Duodenal mucosa (tissue), 2 donors: ENCODE measurements around the gene OGFOD1.

ENCODE experiments used
- H3K27ac ChIP-seq: one replicate; pipeline ENCODE4 v1.7.0; 2013; ENCODE audit warnings: low read depth, low read length
- H3K27me3 ChIP-seq, 2 donors: one replicate each; pipeline ENCODE4 v1.7.0; 2013; ENCODE audit warnings: low read length in 2 of 2, control low read depth in 1 of 2; ENCODE audit not compliant: insufficient read depth in 2 of 2, control insufficient read depth in 1 of 2
- H3K36me3 ChIP-seq, 2 donors: one replicate each; pipeline ENCODE4 v1.7.0; 2013; ENCODE audit warnings: low read length in 2 of 2, control low read depth in 1 of 2; ENCODE audit not compliant: insufficient read depth in 2 of 2, control insufficient read depth in 1 of 2
- H3K4me1 ChIP-seq, 2 donors: one replicate each; pipeline ENCODE4 v1.7.0; 2013; ENCODE audit warnings: low read length in 2 of 2, control low read depth in 1 of 2; ENCODE audit not compliant: insufficient read depth in 2 of 2, control insufficient read depth in 1 of 2
- H3K4me3 ChIP-seq, 2 donors: one replicate each; pipeline ENCODE4 v1.7.0; 2013; ENCODE audit warnings: low read length in 2 of 2, low read depth in 1 of 2
- H3K9ac ChIP-seq, 2 donors: one replicate each; pipeline ENCODE4 v1.7.0; 2013; ENCODE audit warnings: low read length in 2 of 2, low read depth in 1 of 2
- H3K9me3 ChIP-seq, 2 donors: one replicate each; pipeline ENCODE4 v1.7.0; 2013; ENCODE audit warnings: low read length in 2 of 2, control low read depth in 1 of 2; ENCODE audit not compliant: control insufficient read depth in 1 of 2

The OGFOD1 gene

GRCh38 chr16:56417138-56417537 is 34.2 kb upstream of the OGFOD1 start:
- Histone ChIP-seq H3K9me3 (no peaks in the 10 kb centered on the region), H3K27ac (no peak overlapping the region), H3K9ac (no peak overlapping the region), H3K36me3 (peaks cover 2 to 5% of the 10 kb centered on the region in 2 donors), H3K27me3 (no peaks in the 10 kb centered on the region), H3K4me3 (no peak overlapping the region), H3K4me1 (peaks cover 4 to 12% of the 10 kb centered on the region in 2 donors)

- Histone ChIP-seq H3K27me3 (no peaks in the 10 kb centered on the region), H3K4me1 (peaks cover 22 to 30% of the 10 kb centered on the region in 2 donors), H3K27ac (no peak overlapping the region), H3K9ac (no peak overlapping the region), H3K36me3 (no peaks in the 10 kb centered on the region), H3K9me3 (no peaks in the 10 kb centered on the region), H3K4me3 (no peak overlapping the region)
Measured at GRCh38 chr16:56419740-56420548, 31.4 kb upstream of the OGFOD1 start.

GRCh38 chr16:56420613-56421012 is 30.7 kb upstream of the OGFOD1 start:
- peaks cover 22 to 27% of the 10 kb centered on the region in 2 donors for H3K4me1 ChIP-seq
- H3K27ac ChIP-seq, result no peak overlapping the region
- H3K36me3 ChIP-seq, result no peaks in the 10 kb centered on the region
- H3K27me3 ChIP-seq, result no peaks in the 10 kb centered on the region
- H3K4me3 ChIP-seq, result no peak overlapping the region
- H3K9me3 ChIP-seq, result no peaks in the 10 kb centered on the region
- no peak overlapping the region for H3K9ac ChIP-seq

GRCh38 chr16:56421313-56421712 is 30.0 kb upstream of the OGFOD1 start:
- peaks cover 22 to 27% of the 10 kb centered on the region in 2 donors for H3K4me1 ChIP-seq

GRCh38 chr16:56421976-56422669 is 29.2 kb upstream of the OGFOD1 start:
- Histone ChIP-seq H3K27me3 (no peaks in the 10 kb centered on the region), H3K9me3 (no peaks in the 10 kb centered on the region), H3K27ac (no peak overlapping the region), H3K36me3 (no peaks in the 10 kb centered on the region), H3K4me3 (no peak overlapping the region), H3K4me1 (peaks cover 22 to 27% of the 10 kb centered on the region in 2 donors), H3K9ac (peak overlapping the region in 1 of 2 donors; percentile 16)

More at GRCh38 chr16:56421313-56421712, 30.0 kb upstream of the OGFOD1 start:
- H3K9ac ChIP-seq, result no peak overlapping the region
- H3K9me3 ChIP-seq, result no peaks in the 10 kb centered on the region
- H3K27ac ChIP-seq, result no peak overlapping the region
- H3K36me3 ChIP-seq, result no peaks in the 10 kb centered on the region
- no peaks in the 10 kb centered on the region for H3K27me3 ChIP-seq
- H3K4me3 ChIP-seq, result no peak overlapping the region

GRCh38 chr16:56422896-56423441 is 28.4 kb upstream of the OGFOD1 start:
- Histone ChIP-seq H3K9ac (peak overlapping the region in 1 of 2 donors; percentile 73), H3K36me3 (no peaks in the 10 kb centered on the region), H3K4me3 (peak overlapping the region in 1 of 2 donors; percentile 79), H3K27me3 (no peaks in the 10 kb centered on the region), H3K27ac (no peak overlapping the region), H3K9me3 (no peaks in the 10 kb centered on the region), H3K4me1 (peaks cover 22 to 27% of the 10 kb centered on the region in 2 donors)

- H3K36me3 ChIP-seq, result peaks cover 0 to 3% of the 10 kb centered on the region in 2 donors
- peaks cover 22 to 27% of the 10 kb centered on the region in 2 donors for H3K4me1 ChIP-seq
- peak overlapping the region; percentile 61 to 73 for H3K9ac ChIP-seq
- no peaks in the 10 kb centered on the region for H3K9me3 ChIP-seq
- peak overlapping the region; percentile 74 to 79 for H3K4me3 ChIP-seq
- H3K27me3 ChIP-seq, result no peaks in the 10 kb centered on the region
- H3K27ac ChIP-seq, result no peak overlapping the region
Measured at GRCh38 chr16:56423584-56424403, 27.6 kb upstream of the OGFOD1 start.

GRCh38 chr16:56424404-56424764 is 27.0 kb upstream of the OGFOD1 start:
- Histone ChIP-seq H3K27ac (no peak overlapping the region), H3K4me1 (peaks cover 22 to 27% of the 10 kb centered on the region in 2 donors), H3K36me3 (peaks cover 0 to 4% of the 10 kb centered on the region in 2 donors), H3K4me3 (peak overlapping the region; percentile 74 to 79), H3K9ac (peak overlapping the region; percentile 61 to 73), H3K27me3 (no peaks in the 10 kb centered on the region), H3K9me3 (no peaks in the 10 kb centered on the region)

GRCh38 chr16:56424791-56425438 is 26.4 kb upstream of the OGFOD1 start:
- Histone ChIP-seq H3K36me3 (peaks cover 0 to 4% of the 10 kb centered on the region in 2 donors), H3K9ac (peak overlapping the region; percentile 34 to 73), H3K4me1 (peaks cover 22 to 27% of the 10 kb centered on the region in 2 donors), H3K4me3 (peak overlapping the region; percentile 74 to 79), H3K9me3 (no peaks in the 10 kb centered on the region), H3K27ac (peak overlapping the region; percentile 39), H3K27me3 (no peaks in the 10 kb centered on the region)
